NCI-H510A treated with DMSO at 0.1 percent for 48 hours (cell line): Measurements from ENCODE around the gene TMEM38B.
"Not testable (repeated sequence)": the region's sequence is repeated elsewhere in the genome, so short reads cannot be mapped to it uniquely, and the experiment has no call there.

Source experiments
- DNase-seq: peaks from one replicate; lab custom pipeline; 2025; lab: John Stamatoyannopoulos, UW

Gene TMEM38B

GRCh38 chr9:105722099-105722498, 27.8 kb downstream of the TMEM38B start:
- no peak for DNase-seq

- no peak for DNase-seq
Measured at GRCh38 chr9:105725370-105725769, 31.0 kb downstream of the TMEM38B start.

GRCh38 chr9:105728230-105728629, 33.9 kb downstream of the TMEM38B start:
- not testable (repeated sequence) for DNase-seq

- DNase-seq, result not testable (repeated sequence)
Measured at GRCh38 chr9:105731420-105731819, 37.1 kb downstream of the TMEM38B start.

- DNase-seq, result no peak
Measured at GRCh38 chr9:105735366-105735765, 41.0 kb downstream of the TMEM38B start.

GRCh38 chr9:105737205-105737604, 42.9 kb downstream of the TMEM38B start:
- DNase-seq, result no peak

GRCh38 chr9:105742088-105742487, 47.7 kb downstream of the TMEM38B start:
- DNase-seq, result no peak

- DNase-seq, result not testable (repeated sequence)
Measured at GRCh38 chr9:105747325-105747724, 53.0 kb downstream of the TMEM38B start.

- DNase-seq, result no peak
Measured at GRCh38 chr9:105751761-105752160, 57.4 kb downstream of the TMEM38B start.

- DNase-seq, result no peak
Measured at GRCh38 chr9:105757496-105758251, 63.3 kb downstream of the TMEM38B start.

- DNase-seq, result no peak
Measured at GRCh38 chr9:105760053-105760452, 65.7 kb downstream of the TMEM38B start.

- peak; percentile 37 for DNase-seq
Measured at GRCh38 chr9:105782561-105783494, 88.5 kb downstream of the TMEM38B start.

GRCh38 chr9:105783495-105783872, 89.1 kb downstream of the TMEM38B start:
- DNase-seq, result peak; percentile 20

- DNase-seq, result not testable (repeated sequence)
Measured at GRCh38 chr9:105786796-105787195, 92.5 kb downstream of the TMEM38B start.

GRCh38 chr9:105816202-105816744, 121.9 kb downstream of the TMEM38B start:
- no peak for DNase-seq

GRCh38 chr9:105816981-105817380, 122.6 kb downstream of the TMEM38B start:
- no peak for DNase-seq

GRCh38 chr9:105818903-105819302, 124.6 kb downstream of the TMEM38B start:
- DNase-seq, result no peak

- no peak for DNase-seq
Measured at GRCh38 chr9:105822814-105823213, 128.5 kb downstream of the TMEM38B start.
